HFFc6 (cell line): Measurements from ENCODE around the gene CFAP68. TPM values are rescaled to one million over a fixed set of nuclear protein-coding genes. Genes with fewer than 3 reads are reported as not detected.

Experiments used
- DNase-seq: peaks from one replicate; pipeline ENCODE4 v3.0.0-alpha.2; 2018
- H3K27ac Mint-ChIP-seq: 2 replicates; pipeline ENCODE4 v1.8.0; 2020; ENCODE audit warnings: mild to moderate bottlenecking, mixed read lengths
- H3K27me3 Mint-ChIP-seq: 2 replicates; pipeline ENCODE4 v1.8.0; 2021; ENCODE audit warnings: mild to moderate bottlenecking, moderate library complexity, mixed read lengths; ENCODE audit not compliant: insufficient read depth
- H3K36me3 Mint-ChIP-seq: 2 replicates; pipeline ENCODE4 v1.8.0; 2021; ENCODE audit warnings: low read depth, mixed read lengths
- H3K4me1 Mint-ChIP-seq: 2 replicates; pipeline ENCODE4 v1.8.0; 2020; ENCODE audit warnings: low read depth, mixed read lengths
- H3K4me3 Mint-ChIP-seq: 2 replicates; pipeline ENCODE4 v1.8.0; 2020; ENCODE audit warnings: mild to moderate bottlenecking, moderate library complexity, mixed read lengths
- H3K9me3 Mint-ChIP-seq: 2 replicates; pipeline ENCODE4 v1.8.0; 2020; ENCODE audit warnings: mild to moderate bottlenecking, mixed read lengths
- total RNA-seq, 6 experiments: library from RNA; stranded (reverse); fragmentation: NEBNext Ultra II Directional; extraction: Animal tissue kit (Norgen Biotek cat#: 25700); gene quantifications; 2 replicates in 1 of 6; 3 replicates in 5 of 6; pipeline ENCODE4 v1.2.3, GENCODE V29; 2021
- TF ChIP-seq, protein P1 (sequence below): fragments of 200-600 bp; sonication (generic); IDR thresholded peaks from 2 replicates; pipeline ENCODE4 v1.5.0; 2021; ENCODE audit warnings: antibody characterized with exemption, mild to moderate bottlenecking

CFAP68 gene
- total RNA-seq, 6 experiments from 2014 or later, result 10.3 to 15.6 (median 12.5) TPM

DNA sequence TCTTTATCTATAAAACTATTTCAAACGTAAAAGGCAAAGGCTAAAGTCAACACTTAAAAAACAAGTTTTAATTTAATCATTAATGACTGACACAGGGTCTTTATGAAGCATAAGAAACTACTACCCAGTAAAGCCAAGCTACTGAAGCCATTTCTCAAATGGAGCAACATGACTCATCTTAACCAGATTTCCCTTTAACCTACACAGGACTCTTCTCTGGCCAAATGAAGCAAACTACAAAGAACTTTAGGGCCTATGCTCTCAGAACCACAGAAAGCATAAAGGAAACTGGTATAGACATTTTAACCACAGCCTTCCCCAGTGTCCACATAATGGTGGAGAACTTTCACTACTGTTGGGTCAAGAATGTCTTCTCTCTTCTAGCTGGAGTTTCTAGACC lies 42.6 kb upstream of the CFAP68 start:
- no peaks in the 10 kb centered on the region for H3K27me3 Mint-ChIP-seq
- H3K9me3 Mint-ChIP-seq, result no peaks in the 10 kb centered on the region
- peak overlapping the region; percentile 20; the same call in 1 of the 2 replicates for H3K27ac Mint-ChIP-seq
- H3K4me3 Mint-ChIP-seq, result no peak overlapping the region
- peaks cover 9% of the 10 kb centered on the region; the same call in 1 of the 2 replicates for H3K36me3 Mint-ChIP-seq
- TF ChIP-seq, protein P1, sequence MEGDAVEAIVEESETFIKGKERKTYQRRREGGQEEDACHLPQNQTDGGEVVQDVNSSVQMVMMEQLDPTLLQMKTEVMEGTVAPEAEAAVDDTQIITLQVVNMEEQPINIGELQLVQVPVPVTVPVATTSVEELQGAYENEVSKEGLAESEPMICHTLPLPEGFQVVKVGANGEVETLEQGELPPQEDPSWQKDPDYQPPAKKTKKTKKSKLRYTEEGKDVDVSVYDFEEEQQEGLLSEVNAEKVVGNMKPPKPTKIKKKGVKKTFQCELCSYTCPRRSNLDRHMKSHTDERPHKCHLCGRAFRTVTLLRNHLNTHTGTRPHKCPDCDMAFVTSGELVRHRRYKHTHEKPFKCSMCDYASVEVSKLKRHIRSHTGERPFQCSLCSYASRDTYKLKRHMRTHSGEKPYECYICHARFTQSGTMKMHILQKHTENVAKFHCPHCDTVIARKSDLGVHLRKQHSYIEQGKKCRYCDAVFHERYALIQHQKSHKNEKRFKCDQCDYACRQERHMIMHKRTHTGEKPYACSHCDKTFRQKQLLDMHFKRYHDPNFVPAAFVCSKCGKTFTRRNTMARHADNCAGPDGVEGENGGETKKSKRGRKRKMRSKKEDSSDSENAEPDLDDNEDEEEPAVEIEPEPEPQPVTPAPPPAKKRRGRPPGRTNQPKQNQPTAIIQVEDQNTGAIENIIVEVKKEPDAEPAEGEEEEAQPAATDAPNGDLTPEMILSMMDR, result no peak
- peak; percentile 8 for DNase-seq
- peaks cover 38% of the 10 kb centered on the region for H3K4me1 Mint-ChIP-seq

DNA sequence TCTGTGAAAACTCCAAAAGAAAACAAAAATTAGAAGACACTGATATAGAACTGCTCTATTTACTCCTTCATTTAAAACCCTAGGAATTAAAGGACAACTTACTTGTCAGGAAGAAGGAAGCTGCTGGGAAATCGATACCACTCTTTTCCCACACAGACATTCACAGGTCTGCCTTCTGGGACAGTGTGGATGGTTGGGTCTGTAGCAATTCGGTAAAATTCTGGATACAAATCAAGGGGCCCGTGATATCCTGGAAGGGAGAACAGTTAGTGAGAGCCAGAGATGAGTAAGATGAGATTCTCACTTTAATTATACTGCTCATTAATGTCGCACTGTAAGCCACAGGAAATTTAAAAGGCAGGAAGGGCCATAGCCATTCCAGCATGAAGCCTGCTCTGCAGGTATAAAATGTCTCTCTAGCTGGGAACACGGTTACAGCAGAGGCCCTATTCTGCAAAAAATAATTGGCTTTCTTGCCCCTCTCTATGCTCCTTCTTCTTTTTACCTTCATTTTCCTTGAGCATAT lies 41.9 kb upstream of the CFAP68 start:
- H3K4me3 Mint-ChIP-seq, result no peak overlapping the region
- H3K36me3 Mint-ChIP-seq, result peaks cover 9% of the 10 kb centered on the region; the same call in 1 of the 2 replicates
- TF ChIP-seq, protein P1, result no peak
- no peak overlapping the region for H3K27ac Mint-ChIP-seq
- no peak for DNase-seq
- H3K4me1 Mint-ChIP-seq, result peaks cover 38% of the 10 kb centered on the region
- no peaks in the 10 kb centered on the region for H3K27me3 Mint-ChIP-seq
- H3K9me3 Mint-ChIP-seq, result no peaks in the 10 kb centered on the region

DNA sequence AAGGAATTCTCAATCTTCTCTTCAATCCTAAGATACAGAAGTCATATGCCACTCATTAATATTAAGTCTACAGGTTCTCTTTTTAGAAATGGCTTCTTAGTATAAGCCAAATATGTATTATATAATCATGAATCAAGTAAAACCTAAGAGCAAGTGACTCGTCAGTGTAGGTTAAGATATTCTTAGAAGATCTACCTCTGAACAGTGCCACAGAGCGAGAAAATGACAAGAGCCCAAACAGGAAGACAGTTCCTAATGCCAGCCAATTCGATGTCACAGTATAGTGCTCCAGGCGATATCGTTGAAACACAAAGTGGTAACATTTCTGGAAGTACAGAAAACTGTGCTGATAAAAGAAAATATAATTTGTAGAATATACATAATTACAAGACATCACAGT lies 41.3 kb upstream of the CFAP68 start:
- DNase-seq, result no peak
- H3K4me1 Mint-ChIP-seq, result peaks cover 38% of the 10 kb centered on the region
- TF ChIP-seq, protein P1, result no peak
- H3K27ac Mint-ChIP-seq, result no peak overlapping the region
- peaks cover 9% of the 10 kb centered on the region; the same call in 1 of the 2 replicates for H3K36me3 Mint-ChIP-seq
- H3K4me3 Mint-ChIP-seq, result no peak overlapping the region
- no peaks in the 10 kb centered on the region for H3K9me3 Mint-ChIP-seq
- no peaks in the 10 kb centered on the region for H3K27me3 Mint-ChIP-seq

DNA sequence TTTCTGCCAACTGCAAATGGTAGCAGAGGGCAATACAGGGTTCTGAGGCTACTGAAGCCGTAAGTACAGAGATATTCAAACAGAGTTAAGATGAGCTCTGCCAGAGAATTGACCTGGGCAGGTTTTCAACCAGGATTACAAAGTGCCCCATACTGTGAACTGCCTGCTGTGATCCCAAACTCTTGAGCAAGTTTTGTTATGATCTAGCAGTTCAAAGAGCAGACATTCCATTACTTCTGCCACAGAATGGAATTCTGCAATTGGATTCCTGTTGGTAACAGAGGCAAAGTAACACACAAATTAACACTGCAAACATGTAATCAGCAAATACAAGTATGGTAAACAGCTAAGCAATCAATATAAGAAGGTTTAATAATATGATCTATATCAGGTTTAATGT lies 39.2 kb upstream of the CFAP68 start:
- peak overlapping the region; percentile 79 for H3K27ac Mint-ChIP-seq
- DNase-seq, result no peak
- no peaks in the 10 kb centered on the region for H3K9me3 Mint-ChIP-seq
- peaks cover 14% of the 10 kb centered on the region for H3K36me3 Mint-ChIP-seq
- TF ChIP-seq, protein P1, result no peak
- no peaks in the 10 kb centered on the region for H3K27me3 Mint-ChIP-seq
- peaks cover 33% of the 10 kb centered on the region for H3K4me1 Mint-ChIP-seq
- H3K4me3 Mint-ChIP-seq, result no peak overlapping the region

DNA sequence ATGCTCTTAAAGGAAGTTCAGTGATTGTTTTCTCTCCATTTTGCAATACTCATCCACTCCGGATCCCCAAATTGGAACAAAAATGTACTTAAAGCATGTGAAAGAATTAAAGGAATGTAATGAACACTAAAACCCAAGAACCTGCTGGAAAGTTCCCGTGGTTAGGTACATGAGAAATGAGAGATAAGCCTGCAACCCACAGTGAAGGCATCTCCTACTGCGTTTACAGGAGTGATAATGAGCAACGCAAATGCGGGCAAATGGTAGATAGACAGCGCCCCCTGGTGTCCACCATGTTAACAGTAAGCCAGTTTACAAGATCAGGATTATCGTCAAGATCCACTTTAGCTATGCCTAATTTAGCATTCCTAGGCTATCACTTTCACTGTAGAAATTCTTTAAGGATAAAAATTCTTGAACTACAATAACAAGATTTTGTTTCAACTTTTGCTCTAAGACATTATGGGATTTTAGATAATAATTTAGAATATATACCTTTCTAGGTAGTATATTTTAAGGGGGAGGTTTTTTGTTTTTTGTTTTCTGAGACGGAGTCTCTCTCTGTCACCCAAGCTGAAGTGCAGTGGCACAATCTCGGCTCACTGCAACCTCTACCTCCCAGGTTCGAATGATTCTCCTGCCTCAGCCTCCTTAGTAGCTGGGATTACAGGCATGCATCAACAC lies 37.8 kb upstream of the CFAP68 start:
- H3K27ac Mint-ChIP-seq, result peak overlapping the region; percentile 79
- peak; percentile 84 for DNase-seq
- H3K27me3 Mint-ChIP-seq, result no peaks in the 10 kb centered on the region
- TF ChIP-seq, protein P1, result peak; percentile 99
- no peaks in the 10 kb centered on the region for H3K9me3 Mint-ChIP-seq
- H3K4me3 Mint-ChIP-seq, result peak overlapping the region; percentile 61
- H3K36me3 Mint-ChIP-seq, result peaks cover 6% of the 10 kb centered on the region
- peaks cover 42% of the 10 kb centered on the region for H3K4me1 Mint-ChIP-seq
